Stimulated activated CD8-positive, alpha-beta memory T cell treated with anti-CD3 and anti-CD28 coated beads, Interleukin-15, amount 100 ng/mL, for 1 hour (primary cell): ENCODE measurements around the gene ANKRD49.
"Not testable (repeated sequence)": the region's sequence is repeated elsewhere in the genome, so short reads cannot be mapped to it uniquely, and the experiment has no call there.

Experiments used
- DNase-seq: peaks from one replicate; pipeline ENCODE4 v3.0.0-alpha.2; 2020; ENCODE audit warnings: low read depth

ANKRD49 gene, protein sequence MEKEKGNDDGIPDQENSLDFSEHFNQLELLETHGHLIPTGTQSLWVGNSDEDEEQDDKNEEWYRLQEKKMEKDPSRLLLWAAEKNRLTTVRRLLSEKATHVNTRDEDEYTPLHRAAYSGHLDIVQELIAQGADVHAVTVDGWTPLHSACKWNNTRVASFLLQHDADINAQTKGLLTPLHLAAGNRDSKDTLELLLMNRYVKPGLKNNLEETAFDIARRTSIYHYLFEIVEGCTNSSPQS

DNA sequence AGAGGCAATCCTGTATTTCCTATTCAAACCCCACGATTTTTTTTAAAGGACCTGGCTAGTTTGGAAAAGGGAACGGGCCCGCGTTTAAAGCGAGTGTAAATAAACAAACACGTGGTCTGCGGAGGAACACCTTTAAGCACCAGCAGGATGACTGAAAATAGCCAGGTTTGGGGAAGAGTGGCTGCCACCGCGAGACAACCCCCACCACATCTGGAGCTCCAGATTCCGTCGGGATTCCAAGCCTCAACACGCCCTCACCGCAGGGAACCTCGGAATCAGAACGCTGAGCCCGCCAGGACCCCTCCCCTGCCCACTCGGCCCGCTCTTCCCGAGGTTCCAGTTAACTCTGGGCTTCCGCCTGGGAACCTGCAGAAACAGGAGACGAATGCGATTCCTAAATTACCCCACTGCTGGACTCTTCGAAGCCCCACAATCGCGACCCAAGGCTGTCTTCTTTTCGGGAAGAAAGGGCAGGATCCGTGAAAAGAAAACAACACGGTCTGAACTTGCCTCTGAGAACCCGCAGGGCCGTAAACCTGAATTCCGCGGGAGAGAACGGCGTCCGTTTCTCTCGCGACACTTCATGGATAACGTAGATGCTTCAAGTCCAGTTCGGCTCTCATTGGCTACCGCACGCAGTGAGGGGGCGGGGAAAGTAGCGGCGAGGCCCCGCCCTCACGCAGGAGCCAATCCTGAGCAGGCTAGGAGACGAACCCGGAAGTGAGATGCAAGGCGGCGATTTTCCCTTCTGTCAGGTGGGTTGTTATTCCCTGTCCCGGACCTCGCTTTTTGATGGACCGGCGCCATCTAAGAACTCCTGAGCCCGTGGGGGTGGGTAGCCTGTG lies at the start of gene ANKRD49, which contains the start of gene MRE11:
ANKRD49 (plus strand) TSS at position 704 of the 845 bp plus-strand sequence. CDS start 2,710 bp downstream, outside the sequence.
MRE11 (minus strand) TSS at position 564 of the 845 bp plus-strand sequence. CDS start 1,043 bp downstream, outside the sequence.
- DNase-seq: peak; percentile 91

- no peak for DNase-seq
Observed at GRCh38 chr11:94445641-94446040, 48.1 kb upstream of the ANKRD49 start.

DNA sequence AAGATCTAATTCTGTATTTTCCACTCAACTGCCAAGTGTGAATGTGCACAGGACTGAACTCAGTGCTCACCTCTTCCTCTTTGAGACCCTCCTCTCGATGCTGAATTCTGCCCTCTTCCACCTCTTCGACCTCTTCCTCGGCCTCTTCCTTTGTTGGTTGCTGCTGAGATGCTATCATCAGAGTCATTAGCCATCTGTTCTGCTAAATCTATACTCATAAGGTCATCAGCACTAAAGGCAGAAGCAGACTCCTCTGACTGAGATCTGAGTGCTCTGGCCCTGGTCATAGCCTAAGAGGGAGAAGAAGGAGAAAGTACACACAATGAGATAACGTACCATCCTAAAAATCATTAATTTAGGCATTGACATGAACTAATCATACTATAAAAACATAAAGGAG lies 46.6 kb upstream of the ANKRD49 start:
- DNase-seq: no peak

DNA sequence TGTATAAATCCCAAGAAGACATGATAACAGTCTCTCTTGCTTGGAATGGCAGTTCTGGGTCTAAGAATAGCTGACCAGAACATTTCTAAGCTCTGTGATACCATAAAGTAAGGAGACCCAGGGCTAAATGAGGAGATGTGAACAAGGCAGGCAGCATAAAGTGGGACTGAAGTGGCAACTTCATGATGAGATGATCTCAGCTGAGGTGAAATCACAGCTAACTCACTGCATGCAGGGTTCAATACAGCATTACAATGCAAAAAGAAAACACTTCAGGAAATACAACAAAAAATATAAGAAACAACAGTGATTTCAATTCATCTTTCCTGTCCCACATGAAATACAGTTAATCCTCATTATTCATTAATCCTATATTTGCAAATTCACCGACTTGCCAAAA lies 44.8 kb upstream of the ANKRD49 start:
- DNase-seq: no peak

DNA sequence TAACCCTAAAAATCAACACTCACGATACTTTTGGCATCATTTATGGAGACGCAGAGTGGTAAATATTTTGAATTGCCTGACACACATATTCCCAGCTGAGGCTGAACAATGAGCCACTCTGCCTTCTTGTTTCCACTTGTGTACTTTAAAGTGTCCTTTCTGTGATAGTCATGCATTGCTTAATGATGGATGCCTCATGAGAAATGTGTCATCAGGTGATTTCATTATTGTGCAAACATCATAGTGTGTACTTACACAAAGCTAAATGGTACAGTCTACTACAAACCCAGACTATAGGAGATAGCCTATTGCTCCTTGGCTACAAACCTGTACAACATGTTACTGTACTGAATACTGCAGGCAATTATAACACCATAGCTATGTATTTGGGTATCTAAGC lies 44.3 kb upstream of the ANKRD49 start:
- no peak for DNase-seq

- DNase-seq: no peak
Observed at GRCh38 chr11:94450048-94450447, 43.7 kb upstream of the ANKRD49 start.

- DNase-seq: no peak
Observed at GRCh38 chr11:94452988-94453387, 40.8 kb upstream of the ANKRD49 start.

DNA sequence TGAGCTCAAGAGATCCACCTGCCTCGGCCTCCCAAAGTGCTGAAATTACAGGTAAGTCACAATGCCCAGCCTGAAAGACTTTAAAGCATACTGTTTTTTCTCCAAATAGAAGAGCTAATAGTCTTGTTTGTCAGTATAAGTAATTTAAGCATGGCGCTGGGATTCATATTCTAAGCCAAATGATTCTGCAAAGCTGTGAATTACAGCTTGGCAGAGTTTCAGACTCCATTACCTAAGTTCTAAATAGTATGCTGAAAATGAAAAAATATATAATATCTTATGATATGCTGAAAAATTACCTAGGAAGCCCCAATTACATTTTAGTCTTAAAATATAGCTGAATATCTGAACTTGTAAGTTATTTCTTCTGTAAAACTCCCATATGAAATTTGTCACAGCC lies 39.5 kb upstream of the ANKRD49 start:
- no peak for DNase-seq

- DNase-seq: no peak
Observed at GRCh38 chr11:94455861-94456260, 37.9 kb upstream of the ANKRD49 start.

DNA sequence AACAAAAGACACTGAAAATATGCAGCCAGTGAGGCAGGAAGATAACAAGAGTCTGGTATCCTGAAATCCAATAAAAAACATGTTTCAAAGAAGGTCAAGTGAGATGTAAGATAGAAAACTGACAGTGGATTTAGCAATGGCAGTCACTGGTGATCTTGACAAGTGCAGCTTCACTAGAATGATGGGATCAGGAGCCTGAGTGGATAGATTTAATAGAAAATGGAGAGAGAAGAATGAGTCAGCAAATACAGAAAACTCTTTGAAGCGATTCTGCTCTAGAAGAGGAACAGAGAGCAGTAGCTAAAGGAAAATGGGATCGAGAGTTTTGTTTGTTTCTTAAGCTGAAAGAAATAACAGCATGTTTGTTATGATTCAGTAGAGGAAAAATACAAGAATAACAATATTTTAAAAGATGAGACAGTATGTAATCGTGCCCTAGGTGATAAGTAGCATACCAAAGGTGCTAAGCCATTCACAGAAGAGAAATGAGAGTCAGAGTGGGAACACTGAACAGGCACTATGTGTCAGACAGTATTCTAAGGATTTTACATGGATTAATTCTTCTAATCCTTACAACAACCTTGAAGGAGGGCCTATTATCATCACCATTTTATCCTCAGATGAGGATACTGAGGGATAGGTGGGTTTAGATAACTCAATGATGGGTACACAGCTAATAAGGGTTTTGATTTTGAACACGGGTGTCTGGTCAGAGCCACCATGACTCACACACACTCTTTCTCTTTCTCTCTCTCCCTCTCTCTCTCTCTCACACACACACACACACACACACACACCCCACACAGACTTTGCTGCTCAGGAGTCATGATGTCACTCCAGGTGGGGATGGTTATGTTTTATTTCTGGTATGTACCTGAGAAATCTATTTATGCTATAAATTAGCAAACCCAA lies 36.4 kb upstream of the ANKRD49 start:
- DNase-seq: no peak

DNA sequence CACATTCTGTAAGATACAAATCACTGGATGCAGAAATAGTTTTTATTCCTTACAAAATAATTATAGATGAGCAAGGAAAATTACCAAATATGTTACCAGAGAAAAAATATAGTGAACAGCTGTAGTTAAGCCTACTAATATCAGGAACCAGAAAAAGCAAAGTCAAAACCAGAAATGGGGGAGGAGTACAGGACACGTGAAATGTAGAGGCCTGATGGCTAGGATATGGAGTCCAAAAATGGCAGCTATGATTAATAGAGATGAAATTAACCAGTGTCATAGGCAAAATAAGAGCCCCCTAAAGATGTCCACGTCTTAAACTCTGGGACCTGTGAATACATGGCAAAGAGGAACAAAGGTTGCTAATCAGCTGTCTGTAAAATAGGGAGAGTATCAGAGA lies 34.2 kb upstream of the ANKRD49 start:
- no peak for DNase-seq

DNA sequence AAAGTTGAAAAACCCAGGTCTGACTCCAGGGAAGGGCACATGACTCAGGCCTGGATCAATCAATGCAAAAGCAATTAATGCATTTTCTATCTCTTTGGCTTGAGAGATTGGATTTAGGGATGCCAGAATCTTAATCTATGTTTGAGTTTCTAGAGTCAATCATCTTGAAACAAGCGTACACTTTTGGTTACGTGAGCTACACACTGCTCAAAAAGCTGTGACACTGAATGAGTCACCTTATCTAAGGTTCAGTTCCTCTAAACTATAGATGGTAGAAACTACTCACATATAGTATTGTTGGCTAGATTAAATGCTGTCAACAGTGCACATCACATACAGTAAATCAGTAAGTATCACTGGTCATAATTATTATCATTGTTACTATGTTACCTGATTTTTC lies 24.4 kb upstream of the ANKRD49 start:
- DNase-seq: no peak

DNA sequence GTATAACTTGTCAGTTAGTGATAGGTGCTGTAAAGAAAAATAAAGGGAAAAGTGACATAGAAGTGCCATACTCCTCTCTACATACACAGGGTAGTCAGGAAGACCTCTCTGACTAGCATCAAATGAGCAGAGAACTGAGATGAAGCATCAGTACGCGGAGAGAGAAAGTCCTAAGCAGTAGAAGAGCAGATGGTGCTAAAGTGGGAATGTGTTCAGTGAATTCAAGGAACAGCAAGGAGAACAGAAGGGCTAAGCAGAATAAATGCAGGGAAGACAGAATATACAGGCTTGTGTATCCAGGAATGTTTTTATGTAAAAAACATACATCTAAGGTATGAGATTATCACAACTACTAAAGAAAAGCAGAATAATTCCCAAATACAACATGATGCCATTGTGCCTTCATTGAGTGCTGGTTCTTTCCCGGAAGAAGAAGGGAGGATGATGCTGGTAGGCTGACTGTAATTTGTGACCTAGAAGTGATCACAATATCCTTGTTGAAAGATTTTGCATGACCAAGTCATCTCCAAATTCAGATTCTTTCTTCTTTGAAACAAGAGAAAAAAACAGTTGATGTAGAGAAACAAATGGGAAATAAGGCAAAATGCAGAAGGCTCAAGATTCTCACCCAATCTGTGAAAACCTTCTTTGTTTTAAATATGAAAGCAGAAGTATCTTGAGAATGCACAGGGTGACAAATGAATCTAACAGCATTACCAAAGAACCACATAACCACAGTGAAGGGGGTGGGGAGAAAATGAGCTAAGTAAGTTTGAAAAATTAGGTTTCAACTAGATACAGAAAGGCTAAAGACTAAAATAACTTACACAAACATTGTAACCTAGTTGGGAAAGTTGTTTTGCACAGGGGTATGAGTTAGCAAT lies 20.6 kb upstream of the ANKRD49 start:
- DNase-seq: no peak

DNA sequence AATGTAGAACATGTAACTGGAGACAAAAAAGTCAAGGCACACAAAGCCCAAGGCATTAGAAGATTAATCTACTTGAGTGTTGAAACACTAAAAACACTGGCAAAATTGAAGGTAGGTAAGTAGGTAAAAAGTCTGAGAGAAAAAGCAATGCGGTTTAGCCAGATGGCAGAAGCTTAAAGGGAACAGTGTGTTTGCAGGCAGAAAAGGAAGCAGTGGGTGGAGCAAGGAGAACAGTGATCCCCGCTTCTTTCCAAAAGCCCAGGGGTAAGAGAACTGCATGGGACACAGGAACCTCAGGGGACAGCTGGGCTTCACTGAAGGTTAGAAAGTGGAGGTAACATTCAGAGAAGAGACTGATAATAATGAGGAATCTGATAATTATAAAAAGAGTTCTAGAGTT lies 16.2 kb upstream of the ANKRD49 start:
- no peak for DNase-seq

DNA sequence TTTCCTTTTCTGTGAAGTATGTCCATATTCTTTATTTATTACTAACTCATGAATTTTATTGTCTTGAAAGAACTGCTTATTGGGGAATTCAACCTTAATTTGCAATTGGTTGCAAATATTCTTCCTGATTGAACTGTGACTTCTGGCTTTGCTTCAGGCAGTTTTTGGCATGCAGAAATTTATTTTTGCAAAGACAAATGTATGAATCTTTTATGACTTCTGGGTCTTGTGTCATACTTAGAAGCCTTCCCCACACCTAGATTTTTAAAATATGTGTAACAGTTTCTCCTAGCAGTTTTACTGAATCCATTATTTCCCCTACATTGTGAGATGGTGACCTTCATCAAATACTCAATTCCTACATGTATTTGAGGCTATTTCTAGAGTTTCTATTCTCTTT lies 12.4 kb upstream of the ANKRD49 start:
- no peak for DNase-seq

DNA sequence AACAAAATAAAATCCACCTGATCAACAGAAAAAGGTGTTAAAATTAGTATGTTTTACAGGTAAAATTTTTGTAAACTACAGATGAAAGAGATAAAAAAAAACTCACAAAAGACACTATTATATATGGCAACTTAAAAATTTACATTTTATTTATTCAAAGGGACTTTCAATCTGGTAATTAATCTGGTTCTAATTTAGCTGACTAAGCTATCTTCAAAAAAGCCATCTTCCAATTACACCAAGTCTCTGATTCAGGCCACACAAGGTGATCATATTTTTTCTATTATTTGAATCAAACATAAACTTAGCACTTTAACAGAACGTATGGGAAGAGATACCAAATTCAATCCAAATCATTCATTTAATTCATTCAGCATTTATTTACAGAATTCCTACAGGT lies 7.7 kb upstream of the ANKRD49 start:
- no peak for DNase-seq

- no peak for DNase-seq
Observed at GRCh38 chr11:94494126-94494680, 419 bp downstream of the ANKRD49 start.

GRCh38 chr11:94500181-94500580 lies 6.4 kb downstream of the ANKRD49 start:
- DNase-seq: no peak

DNA sequence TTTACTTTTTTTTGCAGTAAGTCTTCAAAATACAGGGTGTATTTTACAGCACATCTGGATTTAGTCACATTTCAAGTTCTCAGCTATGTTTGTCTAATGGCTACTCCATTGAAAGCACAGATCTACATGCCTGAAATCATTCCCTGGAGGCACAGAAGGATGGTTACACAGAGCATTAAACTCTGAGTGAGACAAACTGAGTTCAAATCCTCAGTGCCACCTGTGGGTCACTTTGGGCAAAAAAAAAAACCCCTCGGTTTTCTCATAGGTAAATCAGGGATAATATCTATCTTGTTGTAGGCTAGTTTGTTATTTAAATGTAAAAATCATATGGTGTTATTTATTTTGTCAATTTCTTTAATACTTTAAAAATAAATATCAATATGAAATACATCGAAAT lies 7.7 kb downstream of the ANKRD49 start:
- no peak for DNase-seq

GRCh38 chr11:94504689-94505293 lies 11.0 kb downstream of the ANKRD49 start:
- DNase-seq: no peak

GRCh38 chr11:94506513-94506912 lies 12.7 kb downstream of the ANKRD49 start:
- DNase-seq: not testable (repeated sequence)
